CD4-positive, alpha-beta T cell (primary cell): ENCODE results near the gene PPP4R4. TPM values are rescaled to one million over a fixed set of nuclear protein-coding genes. Genes with fewer than 3 reads are reported as not detected.

Experiments
- ATAC-seq: fragments of 200-7000 bp; cut with Tn5 transposase; one replicate; pipeline ENCODE4 v1.10.0; 2022; ENCODE audit warnings: mild to moderate bottlenecking; ENCODE audit not compliant: poor library complexity
- CTCF ChIA-PET: fragments of 350-600 bp; sonication (Branson Sonifier 250); formaldehyde crosslinking; loops from one replicate; lab custom pipeline; 2021; ENCODE audit warnings: antibody characterized with exemption, inconsistent platforms; lab: Charles Lee
- POLR2A ChIA-PET: fragments of 350-600 bp; sonication (Branson Sonifier 250); formaldehyde crosslinking; loops from one replicate; lab custom pipeline; 2021; ENCODE audit warnings: antibody characterized with exemption, inconsistent platforms; lab: Charles Lee
- DNase-seq, 14 experiments: peaks; one replicate each; pipeline ENCODE4 v3.0.0-alpha.2; 2013 to 2020; ENCODE audit warnings: mixed read lengths in 2 of 14
- H3K27ac ChIP-seq, 2 donors: one replicate each; pipeline versions ENCODE4 v1.5.1 to v1.7.0; 2013; ENCODE audit warnings: low read length in 2 of 2, low read depth in 1 of 2, mild to moderate bottlenecking in 1 of 2
- H3K27me3 ChIP-seq, 2 experiments: 1 replicate in 1 of 2; 2 replicates in 1 of 2; pipeline versions ENCODE4 v1.6.1 to v1.7.0; 2013; ENCODE audit warnings: low read length in 2 of 2, control low read depth in 1 of 2, mild to moderate bottlenecking in 1 of 2, moderate library complexity in 1 of 2; ENCODE audit not compliant: insufficient read depth in 2 of 2, control insufficient read depth in 1 of 2
- H3K36me3 ChIP-seq: one replicate; pipeline ENCODE4 v1.6.1; 2013; ENCODE audit warnings: low read length, control low read depth; ENCODE audit not compliant: insufficient read depth
- H3K4me1 ChIP-seq: one replicate; pipeline ENCODE4 v1.6.1; 2013; ENCODE audit warnings: low read length, control low read depth; ENCODE audit not compliant: insufficient read depth
- H3K4me3 ChIP-seq: one replicate; pipeline ENCODE4 v1.5.1; 2013; ENCODE audit warnings: mild to moderate bottlenecking, low read length, moderate library complexity
- H3K9me3 ChIP-seq, 2 experiments: 1 replicate in 1 of 2; 2 replicates in 1 of 2; pipeline versions ENCODE4 v1.6.1 to v1.7.0; 2013; ENCODE audit warnings: low read length in 2 of 2, mild to moderate bottlenecking in 2 of 2, control low read depth in 1 of 2, moderate library complexity in 1 of 2; ENCODE audit not compliant: control insufficient read depth in 1 of 2, insufficient read depth in 1 of 2
- H3K27ac Mint-ChIP-seq: one replicate; pipeline ENCODE4 v1.8.0; 2020; ENCODE audit warnings: mixed read lengths
- H3K27me3 Mint-ChIP-seq: one replicate; pipeline ENCODE4 v1.8.0; 2021; ENCODE audit warnings: mixed read lengths
- H3K36me3 Mint-ChIP-seq: one replicate; pipeline ENCODE4 v1.8.0; 2021; ENCODE audit warnings: low read depth, mixed read lengths
- H3K4me1 Mint-ChIP-seq: one replicate; pipeline ENCODE4 v1.8.0; 2021; ENCODE audit warnings: low read depth, mixed read lengths
- H3K4me3 Mint-ChIP-seq: one replicate; pipeline ENCODE4 v1.8.0; 2020; ENCODE audit warnings: mild to moderate bottlenecking, mixed read lengths
- H3K9me3 Mint-ChIP-seq: one replicate; pipeline ENCODE4 v1.8.0; 2020; ENCODE audit warnings: mixed read lengths
- CTCF ChIP-seq: fragments of 200-600 bp; IDR thresholded peaks from one replicate; pipeline ENCODE4 v1.8.0; 2022; ENCODE audit warnings: antibody characterized with exemption, mild to moderate bottlenecking
- intact Hi-C, 2 experiments: fragments of 100-400 bp; cut with DNase I in 1 of 2; cut with micrococcal nuclease in 1 of 2; formaldehyde crosslinking; loops; one replicate each; pipeline versions ENCODE4 v1.15.1 to v1.9.0; 2023 to 2025; cut with DNase I, micrococcal nuclease
- total RNA-seq, 174 experiments: library from RNA in 2 of 174; stranded (reverse) in 2 of 174; gene quantifications; one replicate each; pipeline ENCODE4 v1.2.3 and lab custom pipeline; 2021 to 2026

The PPP4R4 gene
- total RNA-seq, 2 experiments from 2014 or later: 3.5 to 4.3 TPM

GRCh38 chr14:94171208-94171607 lies 2.9 kb upstream of the PPP4R4 start:
- ChIA-PET CTCF (interaction anchor here (1.0 kb wide), 1 partner anchor 9 kb away, joined by 7 read pairs; no protein-coding TSS in a partner anchor), POLR2A (no interaction called here)
- Mint-ChIP-seq H3K27ac (no peak overlapping the region), H3K36me3 (no peaks in the 10 kb centered on the region), H3K4me1 (peaks cover 21% of the 10 kb centered on the region), H3K27me3 (peaks cover 7% of the 10 kb centered on the region), H3K4me3 (no peak overlapping the region), H3K9me3 (no peaks in the 10 kb centered on the region)
- H3K9me3 ChIP-seq: no peaks in the 10 kb centered on the region
- H3K36me3 ChIP-seq: no peaks in the 10 kb centered on the region
- no peak for DNase-seq
- intact Hi-C loops: loop anchor here in 1 of 2 experiments (5.0 to 10.0 kb wide), 2 partner anchors 214 to 1056 kb away; partner anchors contain the start of gene ITPK1
- TF ChIP-seq CTCF: no peak
- no peak for ATAC-seq
- H3K27me3 ChIP-seq: peaks cover 4 to 7% of the 10 kb centered on the region in 2 experiments
- H3K4me3 ChIP-seq: no peak overlapping the region
- H3K4me1 ChIP-seq: peaks cover 23% of the 10 kb centered on the region
- H3K27ac ChIP-seq: no peak overlapping the region

GRCh38 chr14:94172545-94172944 lies 1.6 kb upstream of the PPP4R4 start:
- peaks cover 30% of the 10 kb centered on the region for H3K4me1 Mint-ChIP-seq
- H3K9me3 Mint-ChIP-seq: no peaks in the 10 kb centered on the region
- peak overlapping the region; percentile 87 for H3K4me3 Mint-ChIP-seq
- CTCF ChIA-PET: interaction anchor here (1.1 to 1.5 kb wide), 2 partner anchors 43 to 233 kb away, joined by 3 read pairs; partner anchors contain the start of gene IFI27L2
- POLR2A ChIA-PET: interaction anchor here (0.7 to 1.8 kb wide), 3 partner anchors 24 to 92 kb away, joined by 3 to 14 read pairs (median 7); partner anchors contain the start of genes DDX24 and IFI27L1
- peaks cover 7% of the 10 kb centered on the region for H3K27me3 Mint-ChIP-seq
- H3K4me3 ChIP-seq: no peak overlapping the region
- no peaks in the 10 kb centered on the region for H3K36me3 ChIP-seq
- no peak for TF ChIP-seq CTCF
- no peaks in the 10 kb centered on the region for H3K36me3 Mint-ChIP-seq
- peaks cover 4 to 7% of the 10 kb centered on the region in 2 experiments for H3K27me3 ChIP-seq
- H3K27ac ChIP-seq: no peak overlapping the region
- H3K9me3 ChIP-seq: no peaks in the 10 kb centered on the region
- peaks cover 23% of the 10 kb centered on the region for H3K4me1 ChIP-seq
- ATAC-seq (no peak), DNase-seq (no peak)
- H3K27ac Mint-ChIP-seq: no peak overlapping the region
- intact Hi-C loops: loop anchor here in 1 of 2 experiments (2.0 to 10.0 kb wide), 3 partner anchors 90 to 1058 kb away; partner anchors contain the start of gene ITPK1

- peak overlapping the region; percentile 79 for H3K4me3 ChIP-seq
- H3K27ac ChIP-seq: no peak overlapping the region
- H3K27ac Mint-ChIP-seq: peak overlapping the region; percentile 10
These were observed 644 bp upstream of the PPP4R4 start for GRCh38 chr14:94173471-94173884.

More at GRCh38 chr14:94173471-94173884, 644 bp upstream of the PPP4R4 start:
- ChIA-PET CTCF (interaction anchor here (1.1 to 1.5 kb wide), 2 partner anchors 44 to 234 kb away, joined by 3 read pairs; partner anchors contain the start of gene IFI27L2), POLR2A (interaction anchor here (0.7 to 3.7 kb wide), 8 partner anchors 9 to 137 kb away, joined by 3 to 27 read pairs (median 8); partner anchors contain the start of genes DDX24, IFI27L1 and IFI27L2)
- H3K4me1 Mint-ChIP-seq: peaks cover 30% of the 10 kb centered on the region
- ATAC-seq (no peak), DNase-seq (peak in 3 of 14 experiments; percentile 4 to 35 (median 33))
- intact Hi-C loops: loop anchor here in 1 of 2 experiments (2.0 to 10.0 kb wide), 3 partner anchors 91 to 1059 kb away; partner anchors contain the start of gene ITPK1
- no peak for TF ChIP-seq CTCF
- no peaks in the 10 kb centered on the region for H3K9me3 Mint-ChIP-seq
- H3K27me3 Mint-ChIP-seq: peaks cover 7% of the 10 kb centered on the region
- Histone ChIP-seq H3K27me3 (peaks cover 4 to 7% of the 10 kb centered on the region in 2 experiments), H3K4me1 (peaks cover 23% of the 10 kb centered on the region), H3K36me3 (no peaks in the 10 kb centered on the region), H3K9me3 (no peaks in the 10 kb centered on the region)
- H3K4me3 Mint-ChIP-seq: peak overlapping the region; percentile 87
- no peaks in the 10 kb centered on the region for H3K36me3 Mint-ChIP-seq
